Pons (tissue), 1 donor: Measurements from ENCODE around the gene ARHGAP27.

ENCODE experiments used
- DNase-seq: peaks from one replicate; pipeline ENCODE4 v3.0.0-alpha.2; 2016; ENCODE audit warnings: low spot score

Gene ARHGAP27

GRCh38 chr17:45384789-45385262 is 47.8 kb downstream of the ARHGAP27 start:
- no peak for DNase-seq

DNA sequence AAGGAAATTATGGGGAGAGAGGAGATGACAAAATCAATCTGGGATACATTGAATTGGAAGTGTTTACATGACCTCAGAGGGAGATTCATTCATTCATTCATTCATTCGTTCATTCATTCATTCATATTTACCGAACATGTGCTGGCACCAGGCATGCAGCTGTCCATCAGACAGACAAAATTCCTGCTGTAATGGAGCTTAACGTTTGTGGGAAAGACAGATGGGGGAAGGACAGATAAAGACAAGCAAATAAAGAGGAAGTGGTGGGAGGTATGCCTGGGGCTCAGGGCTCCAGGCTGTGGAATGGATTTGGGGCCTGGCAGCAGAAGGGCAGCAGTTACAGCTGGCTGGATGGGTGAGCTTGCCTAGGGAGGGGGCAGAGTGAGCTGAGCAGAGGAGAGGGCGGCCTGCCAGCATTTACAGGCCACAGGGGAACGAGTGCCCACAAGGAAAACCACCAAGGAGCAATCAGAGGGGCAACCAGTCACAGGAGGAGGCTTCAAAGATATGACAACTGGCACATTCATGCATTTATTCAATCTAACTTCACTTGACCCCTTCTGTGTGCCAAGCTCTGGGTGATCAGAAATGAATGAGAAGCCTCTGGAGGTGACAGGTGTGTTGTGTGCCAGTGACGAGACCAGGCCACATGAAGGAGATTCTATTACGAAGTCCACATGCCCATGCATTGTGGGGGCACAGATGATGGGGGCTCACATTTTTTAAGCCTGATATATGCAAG is 48.5 kb downstream of the ARHGAP27 start:
- no peak for DNase-seq

GRCh38 chr17:45383003-45383402 is 49.7 kb downstream of the ARHGAP27 start:
- no peak for DNase-seq

DNA sequence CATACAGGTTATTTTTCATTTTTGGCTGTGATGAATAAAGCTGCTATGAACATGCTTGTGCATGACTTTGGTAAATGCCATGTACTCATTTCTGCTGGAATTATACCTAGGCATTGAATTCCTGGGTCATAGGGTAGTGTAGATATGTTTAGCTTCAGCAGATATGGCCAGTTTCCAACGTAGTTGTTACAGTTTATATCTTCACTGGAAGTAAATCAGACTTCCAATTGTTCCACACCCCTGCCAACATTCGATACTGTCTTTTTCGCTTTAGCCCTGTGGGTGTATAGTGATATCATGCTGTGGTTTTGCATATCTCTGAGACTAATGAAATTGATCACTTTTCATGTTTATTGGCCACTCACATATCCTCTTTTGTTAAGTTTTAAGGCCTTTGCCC is 50.4 kb downstream of the ARHGAP27 start:
- DNase-seq: no peak

- no peak for DNase-seq
These were observed 51.7 kb downstream of the ARHGAP27 start for GRCh38 chr17:45380991-45381390.

DNA sequence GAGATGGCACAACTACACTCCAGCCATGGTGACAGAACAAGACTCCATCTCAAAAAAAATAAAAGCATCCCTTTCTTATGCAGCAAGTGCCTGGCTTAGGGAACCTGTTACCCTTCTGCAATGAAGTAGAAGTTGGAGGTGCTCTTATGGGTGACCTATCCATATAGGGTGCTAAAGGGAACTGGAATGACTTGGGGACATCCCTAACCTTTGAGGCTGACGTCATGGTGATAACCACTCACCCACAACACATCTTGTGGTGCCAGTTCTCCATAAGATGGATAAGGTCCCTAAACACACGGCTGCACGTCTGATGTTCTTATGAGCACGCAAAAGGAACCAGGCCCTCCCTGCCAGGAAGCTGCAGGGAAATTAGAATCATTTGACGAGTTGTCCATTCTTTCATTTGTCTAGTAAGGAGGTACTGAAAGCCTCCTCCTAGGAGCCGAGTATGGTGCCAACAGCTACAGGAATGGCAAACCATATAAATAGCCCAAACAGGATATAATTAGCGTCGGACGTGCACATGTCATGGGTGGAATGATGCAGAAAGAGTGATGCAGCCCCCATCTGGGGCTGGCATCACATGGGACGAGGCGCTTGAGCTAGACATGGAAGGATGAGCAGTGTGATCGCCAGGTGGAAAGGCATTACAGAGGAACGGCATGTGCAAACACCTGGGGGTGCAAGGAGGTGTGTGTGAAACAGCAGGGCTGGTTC is 52.5 kb downstream of the ARHGAP27 start:
- no peak for DNase-seq

DNA sequence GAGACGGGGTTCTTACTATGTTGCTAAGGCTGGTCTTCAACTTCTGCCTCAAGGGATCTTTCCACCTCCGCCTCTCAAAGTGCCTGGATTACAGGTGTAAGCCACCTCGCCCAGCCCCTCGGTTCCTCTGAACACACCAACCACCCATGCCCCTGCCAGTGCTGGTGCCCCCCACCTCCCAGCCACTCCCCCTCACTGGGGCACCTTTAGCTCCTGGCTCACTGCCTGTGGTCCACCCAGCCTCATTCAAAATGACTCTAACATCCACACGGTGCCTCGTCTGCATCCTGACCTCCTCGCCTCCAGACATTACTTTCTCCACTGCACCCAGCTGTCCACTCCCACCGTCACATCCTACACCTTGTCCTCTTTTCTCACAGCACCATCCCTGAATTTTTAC is 55.3 kb downstream of the ARHGAP27 start:
- DNase-seq: no peak

- DNase-seq: no peak
These were observed 56.3 kb downstream of the ARHGAP27 start for GRCh38 chr17:45376171-45377005.

DNA sequence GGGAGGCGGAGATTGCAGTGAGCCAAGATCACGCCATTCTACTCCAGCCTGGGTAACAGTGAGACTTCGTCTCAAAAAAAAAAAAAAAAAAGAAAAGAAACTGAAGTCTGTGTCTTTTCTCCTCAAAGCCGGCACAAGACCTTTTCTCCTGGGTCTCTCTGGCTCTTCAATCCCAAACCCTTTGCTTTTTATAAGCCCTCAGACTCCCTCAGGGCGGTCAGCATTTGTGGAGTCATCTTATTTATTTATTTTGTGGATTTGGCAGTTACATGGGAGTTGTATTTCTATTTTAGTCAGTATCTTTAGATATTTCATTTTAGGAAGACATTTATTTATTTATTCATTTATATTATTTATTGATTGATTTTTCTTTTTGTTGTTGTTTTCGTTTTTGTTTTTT is 58.2 kb downstream of the ARHGAP27 start:
- no peak for DNase-seq

GRCh38 chr17:45372325-45372869 is 60.3 kb downstream of the ARHGAP27 start:
- no peak for DNase-seq

- DNase-seq: no peak
These were observed 61.0 kb downstream of the ARHGAP27 start for GRCh38 chr17:45371414-45372324.

GRCh38 chr17:45370949-45371413 is 61.7 kb downstream of the ARHGAP27 start:
- DNase-seq: no peak

GRCh38 chr17:45369421-45369820 is 63.2 kb downstream of the ARHGAP27 start:
- no peak for DNase-seq

DNA sequence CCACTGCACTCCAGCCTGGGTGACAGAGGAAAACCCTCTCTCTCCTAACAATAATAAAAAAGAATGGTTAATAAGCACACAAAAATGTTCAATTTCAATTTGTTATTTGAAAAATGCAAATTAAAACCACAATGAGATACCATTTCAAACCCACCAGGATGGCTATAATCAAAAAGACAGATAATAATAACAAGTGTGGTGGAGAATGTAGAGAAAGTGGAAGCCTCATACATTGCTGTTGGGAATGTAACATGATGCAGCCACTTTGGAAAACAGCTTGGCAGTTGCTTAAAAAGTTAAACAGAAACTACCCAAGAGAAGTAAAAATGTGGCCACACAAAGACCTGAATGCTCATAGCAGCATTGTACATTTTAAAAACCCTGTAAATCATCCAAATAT is 64.0 kb downstream of the ARHGAP27 start:
- DNase-seq: no peak

DNA sequence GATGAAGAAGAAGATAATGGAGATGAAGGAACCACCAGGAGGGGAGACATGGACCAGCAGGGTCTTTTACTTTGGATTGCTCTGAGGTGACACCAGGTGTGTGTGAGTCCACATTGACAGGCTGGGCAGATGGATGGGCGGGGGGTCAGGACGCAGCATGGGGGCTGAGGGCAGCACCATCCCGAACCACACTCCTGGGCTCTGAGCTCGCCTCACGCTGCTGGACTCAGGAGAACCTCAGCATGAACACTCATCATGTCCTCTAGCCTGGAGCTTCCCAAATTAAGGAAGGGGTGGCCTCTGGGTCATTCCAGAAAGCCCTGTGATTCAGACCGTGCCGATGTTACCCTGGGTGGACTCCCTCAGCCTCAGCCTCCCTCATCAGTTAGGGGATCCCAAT is 65.5 kb downstream of the ARHGAP27 start:
- no peak for DNase-seq

DNA sequence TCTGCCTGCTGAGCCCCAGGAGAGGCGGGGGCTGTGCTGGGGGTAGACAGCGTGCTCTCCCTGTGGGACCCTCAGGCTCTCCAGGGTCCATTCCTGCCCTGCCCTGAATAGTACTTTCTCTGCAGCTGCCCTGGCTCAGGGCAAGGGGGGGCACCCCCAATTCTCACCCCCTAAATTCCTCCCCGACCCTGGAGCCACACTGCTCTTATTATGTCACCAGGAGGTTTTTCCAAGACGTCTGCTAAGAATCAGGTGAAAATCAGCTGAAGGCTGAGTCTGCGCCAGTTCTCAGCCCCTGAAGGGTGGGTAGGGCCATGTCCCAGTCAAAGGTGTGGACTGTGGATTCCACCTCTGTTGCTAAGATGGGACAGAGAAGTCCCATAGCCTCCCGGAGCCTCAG is 66.0 kb downstream of the ARHGAP27 start:
- no peak for DNase-seq

DNA sequence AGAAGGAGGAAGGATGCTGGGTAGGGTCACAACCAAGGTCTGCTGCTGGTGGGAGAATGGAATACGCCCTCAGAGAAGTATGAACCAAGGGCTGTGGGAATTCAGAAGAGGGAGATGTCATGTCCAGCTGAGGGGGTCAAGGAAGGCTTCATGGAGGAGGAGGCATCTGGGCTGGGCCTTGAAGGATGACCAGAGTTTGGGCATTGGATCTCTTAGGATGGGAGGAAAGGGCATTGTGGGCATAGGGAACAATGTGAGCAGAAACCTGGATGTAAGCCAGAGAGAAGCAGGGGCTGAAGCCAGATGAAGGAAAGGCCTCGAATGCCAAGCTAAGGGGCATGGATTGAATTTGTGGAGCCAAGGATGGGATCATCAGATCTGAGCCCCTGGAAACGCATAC is 66.6 kb downstream of the ARHGAP27 start:
- no peak for DNase-seq

DNA sequence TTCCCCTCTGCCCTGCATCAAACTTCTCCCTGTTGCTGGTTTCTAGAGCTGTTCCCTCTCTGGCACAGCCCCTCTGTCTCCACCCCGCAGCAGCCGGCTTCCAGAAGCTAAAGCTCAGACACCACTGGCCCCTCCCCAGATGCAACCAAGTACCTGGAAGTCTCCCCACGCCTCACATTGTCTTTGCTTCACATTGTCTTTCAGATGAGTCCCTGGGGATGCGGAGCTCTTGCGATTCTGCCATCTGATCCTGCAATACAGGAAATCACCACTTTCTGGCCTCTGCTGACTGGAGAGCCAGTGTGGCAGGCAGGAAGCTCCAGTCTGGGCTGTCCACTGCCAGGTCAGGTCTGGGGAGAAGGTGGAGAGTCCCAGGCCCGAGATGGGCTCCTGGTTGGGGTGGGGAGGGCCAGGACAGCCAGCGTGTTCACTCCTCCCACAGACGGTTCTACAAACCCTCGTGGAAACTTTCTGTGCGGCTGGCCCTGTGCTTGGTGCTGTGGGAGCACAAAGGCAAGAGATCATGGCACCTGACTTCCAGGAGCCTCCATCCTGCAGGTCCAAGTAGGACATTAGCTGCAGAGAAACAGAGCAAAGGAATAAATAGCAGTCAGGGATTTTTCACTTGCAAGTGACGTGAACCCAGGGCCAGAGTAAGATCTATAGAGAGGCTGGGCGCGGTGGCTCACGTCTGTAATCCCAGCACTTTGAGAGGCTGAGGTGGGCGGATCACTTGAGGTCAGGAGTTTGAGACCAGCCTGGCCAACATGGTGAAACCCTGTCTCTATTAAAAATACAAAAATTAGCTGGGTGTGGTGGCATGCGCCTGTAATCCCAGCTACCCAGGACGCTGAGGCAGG is 67.9 kb downstream of the ARHGAP27 start:
- DNase-seq: no peak

- no peak for DNase-seq
These were observed 69.2 kb downstream of the ARHGAP27 start for GRCh38 chr17:45363498-45363897.

- DNase-seq: no peak
These were observed 70.7 kb downstream of the ARHGAP27 start for GRCh38 chr17:45361976-45362375.
